Activated T-helper 1 cell treated with Interleukin-2 at 50 U/mL for 16 hours (primary cell): ENCODE data around the gene PCK2.

Source experiments
- DNase-seq: peaks from one replicate; pipeline ENCODE4 v3.0.0-alpha.2; 2020; ENCODE audit warnings: low read depth

PCK2 gene

DNA sequence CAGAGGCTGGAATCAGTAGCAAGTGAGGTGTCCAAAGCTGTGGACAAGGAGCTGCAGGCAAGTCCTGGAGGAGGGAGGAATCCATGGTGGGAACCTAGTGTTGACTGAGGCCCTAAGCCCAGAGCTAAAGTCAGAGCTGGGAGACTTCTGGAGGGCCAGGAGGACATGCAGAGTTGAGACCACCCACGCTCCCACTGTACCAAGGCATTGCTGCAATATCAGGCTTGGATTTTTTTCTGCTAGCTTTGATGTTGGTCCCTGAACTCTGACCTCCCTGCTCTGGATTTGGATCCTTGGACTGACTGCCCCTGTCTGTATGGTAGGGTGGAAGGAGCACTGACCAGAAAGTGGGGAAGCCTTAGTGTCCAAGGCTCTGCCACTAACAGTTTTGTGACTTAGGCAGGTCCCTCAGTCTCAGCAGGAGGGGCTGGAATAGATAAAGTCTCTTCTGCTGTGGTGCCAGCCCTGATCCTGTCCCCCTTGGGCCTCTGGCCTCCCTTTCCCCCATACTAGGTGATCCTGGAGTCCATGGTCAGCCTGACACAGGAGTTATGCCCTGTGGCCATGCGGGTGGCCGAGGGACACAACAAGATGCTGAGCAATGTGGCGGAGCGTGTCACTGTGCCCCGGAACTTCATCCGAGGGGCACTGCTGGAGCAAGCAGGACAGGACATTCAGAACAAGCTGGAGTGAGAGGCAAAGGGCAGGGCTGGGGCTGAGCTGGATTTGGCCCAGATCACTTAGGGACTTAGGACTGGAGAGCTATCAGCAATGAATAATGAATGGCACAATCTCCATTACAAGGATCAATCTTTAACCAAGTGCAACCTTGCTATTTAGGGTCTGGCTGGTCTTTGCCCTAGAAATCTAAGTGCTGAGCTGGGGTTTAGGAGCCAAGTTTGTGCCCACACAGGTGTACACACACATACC lies 32.9 kb upstream of the PCK2 start:
- DNase-seq: no peak

DNA sequence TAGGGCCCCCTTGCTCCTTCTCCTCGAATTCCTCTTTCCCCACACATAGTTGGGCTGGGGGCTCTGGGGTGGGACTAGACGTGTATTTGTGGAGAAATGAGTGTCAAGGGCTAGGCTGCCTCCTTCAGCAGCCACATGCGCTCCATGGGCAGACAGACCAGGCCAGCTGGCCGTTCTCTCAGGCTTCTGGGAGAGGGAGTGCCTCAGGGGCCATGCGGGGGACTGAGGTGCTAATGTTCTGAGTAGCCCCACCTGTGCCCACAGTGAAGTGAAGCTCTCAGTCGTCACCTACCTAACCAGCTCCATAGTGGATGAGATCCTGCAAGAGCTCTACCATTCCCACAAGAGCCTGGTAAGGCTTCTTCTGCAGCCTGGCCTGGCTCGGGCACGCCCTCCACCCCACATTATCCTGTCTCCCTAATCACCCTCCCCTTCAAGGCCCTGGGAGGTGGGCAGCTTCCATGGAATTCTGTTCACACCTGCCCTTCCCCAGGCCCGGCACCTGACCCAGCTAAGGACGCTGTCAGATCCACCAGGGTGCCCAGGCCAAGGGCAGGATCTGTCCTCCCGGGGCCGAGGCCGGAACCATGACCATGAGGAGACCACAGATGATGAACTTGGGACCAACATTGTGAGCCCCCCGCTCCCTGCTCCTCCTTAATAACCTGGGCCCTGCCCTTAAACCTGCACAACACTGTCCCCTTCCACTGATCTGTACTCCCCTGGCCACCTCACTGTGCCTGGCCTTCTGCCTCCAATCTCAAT lies 31.7 kb upstream of the PCK2 start:
- no peak for DNase-seq

DNA sequence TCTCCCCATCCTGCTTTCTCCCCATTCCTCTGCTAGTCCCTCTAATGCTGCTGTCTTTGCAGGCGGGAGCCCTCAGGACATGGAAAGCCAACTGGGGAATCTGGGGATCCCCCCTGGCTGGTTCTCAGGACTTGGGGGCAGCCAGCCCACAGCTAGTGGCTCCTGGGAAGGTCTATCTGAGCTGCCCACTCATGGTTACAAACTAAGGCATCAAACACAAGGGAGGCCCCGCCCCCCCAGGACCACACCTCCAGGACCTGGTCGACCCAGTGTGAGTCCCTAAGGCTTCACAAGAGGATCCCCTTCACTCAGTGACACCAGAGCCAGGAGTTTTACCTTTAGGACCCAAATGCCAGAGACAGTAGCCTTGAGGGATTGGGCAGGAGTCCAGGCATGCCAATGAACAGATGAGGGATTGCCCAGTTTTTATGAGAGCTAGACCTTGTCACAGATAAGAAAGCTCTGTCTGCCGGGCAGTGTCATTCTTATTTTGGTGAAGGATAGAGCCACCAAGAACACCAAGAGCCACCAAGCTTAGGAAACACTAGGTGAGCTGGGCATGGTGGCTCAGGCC lies 30.8 kb upstream of the PCK2 start:
- DNase-seq: no peak

DNA sequence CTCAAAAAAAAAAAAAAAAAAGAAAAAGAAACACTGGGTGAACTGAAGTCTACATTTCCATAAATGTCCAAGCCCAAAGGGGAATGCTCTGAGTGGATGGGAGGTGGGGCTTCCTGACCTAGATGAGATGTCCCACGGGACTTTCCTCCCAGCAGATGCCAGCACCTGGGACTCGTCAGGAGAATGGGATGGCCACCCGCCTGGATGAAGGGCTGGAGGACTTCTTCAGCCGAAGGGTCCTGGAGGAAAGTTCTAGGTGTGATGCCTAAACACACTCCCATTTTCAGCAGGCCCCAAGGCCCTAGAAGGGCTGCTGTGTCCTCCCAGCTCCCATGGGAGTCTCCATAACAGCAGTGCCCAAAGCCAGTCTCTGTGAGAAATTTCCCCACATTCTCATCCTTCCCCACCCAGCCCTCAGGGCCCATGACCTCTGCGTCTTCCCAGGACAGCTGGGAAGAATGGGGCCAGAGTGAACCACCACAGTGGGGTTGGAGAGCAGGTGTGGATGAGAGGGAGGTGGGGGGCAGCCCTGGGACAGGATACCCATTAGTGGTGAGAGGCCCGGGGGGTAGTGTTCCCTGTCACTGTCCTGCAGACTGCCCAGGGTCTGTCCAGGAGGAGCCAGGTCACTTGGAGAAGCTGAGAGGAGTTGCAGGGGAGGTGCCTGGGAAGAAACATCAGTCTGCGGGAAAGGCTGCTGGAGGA lies 29.9 kb upstream of the PCK2 start:
- no peak for DNase-seq

DNA sequence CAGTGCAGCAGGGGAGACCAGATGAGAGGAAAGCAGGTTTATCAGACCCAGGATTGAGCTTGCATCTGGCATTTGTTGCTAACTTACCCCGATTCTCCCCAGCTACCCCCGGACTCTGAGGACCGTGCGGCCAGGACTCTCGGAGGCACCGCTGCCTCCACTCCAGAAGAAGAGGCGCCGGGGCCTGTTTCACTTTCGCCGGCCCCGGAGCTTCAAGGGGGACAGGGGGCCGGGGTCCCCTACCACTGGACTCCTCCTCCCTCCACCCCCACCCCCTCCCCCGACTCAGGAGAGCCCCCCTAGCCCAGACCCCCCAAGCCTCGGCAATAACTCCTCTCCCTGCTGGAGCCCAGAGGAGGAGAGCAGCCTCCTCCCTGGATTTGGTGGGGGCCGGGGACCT lies 29.3 kb upstream of the PCK2 start:
- DNase-seq: no peak

DNA sequence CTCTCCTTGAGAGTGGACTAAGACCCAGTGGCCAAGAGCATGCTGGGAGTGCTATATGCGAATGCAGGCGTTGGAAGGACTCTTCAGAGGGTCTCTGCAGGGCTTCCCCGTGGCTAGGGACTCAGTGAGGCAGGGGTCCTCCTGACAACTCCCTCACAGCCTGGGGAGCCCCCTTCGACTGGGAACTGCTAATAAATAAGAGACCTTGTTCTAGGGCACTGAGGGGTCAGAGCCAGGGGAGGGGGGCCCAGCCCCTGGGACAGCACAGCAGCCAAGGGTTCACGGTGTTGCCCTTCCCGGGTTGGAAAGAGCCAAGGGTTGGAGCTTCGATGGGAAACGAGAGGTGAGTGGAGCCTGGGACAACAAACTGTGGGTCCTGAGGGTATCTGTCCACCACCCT lies 28.7 kb upstream of the PCK2 start:
- no peak for DNase-seq

DNA sequence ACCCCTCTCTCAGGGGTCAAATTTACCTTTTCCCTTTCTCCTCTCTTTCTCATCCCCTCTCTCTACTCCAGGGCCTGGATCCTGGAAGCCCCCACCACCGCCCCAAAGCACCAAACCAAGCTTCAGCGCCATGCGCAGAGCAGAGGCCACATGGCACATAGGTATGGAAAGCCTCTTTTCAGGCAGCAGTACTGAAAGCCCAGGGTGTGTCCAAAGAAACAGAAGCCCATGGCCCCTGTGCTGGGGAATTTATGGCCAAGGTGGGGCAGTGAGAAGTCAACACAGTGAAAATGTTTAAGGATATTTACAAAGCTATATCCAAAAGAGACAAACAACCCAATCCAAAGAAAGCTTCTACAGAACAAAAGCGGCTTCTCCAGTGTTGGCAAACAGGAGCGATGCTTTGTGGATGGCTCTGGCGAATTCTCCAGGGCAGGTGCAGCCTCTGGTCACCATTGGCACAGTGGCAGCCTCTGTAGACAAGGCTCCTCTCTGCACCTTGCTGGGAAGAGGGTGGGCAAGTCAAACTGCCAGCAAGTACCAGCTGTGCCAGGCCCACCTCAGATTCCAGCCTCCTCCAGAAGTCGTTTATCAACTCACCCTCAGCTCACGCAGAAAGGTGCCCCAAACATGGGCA lies 27.5 kb upstream of the PCK2 start:
- no peak for DNase-seq

DNA sequence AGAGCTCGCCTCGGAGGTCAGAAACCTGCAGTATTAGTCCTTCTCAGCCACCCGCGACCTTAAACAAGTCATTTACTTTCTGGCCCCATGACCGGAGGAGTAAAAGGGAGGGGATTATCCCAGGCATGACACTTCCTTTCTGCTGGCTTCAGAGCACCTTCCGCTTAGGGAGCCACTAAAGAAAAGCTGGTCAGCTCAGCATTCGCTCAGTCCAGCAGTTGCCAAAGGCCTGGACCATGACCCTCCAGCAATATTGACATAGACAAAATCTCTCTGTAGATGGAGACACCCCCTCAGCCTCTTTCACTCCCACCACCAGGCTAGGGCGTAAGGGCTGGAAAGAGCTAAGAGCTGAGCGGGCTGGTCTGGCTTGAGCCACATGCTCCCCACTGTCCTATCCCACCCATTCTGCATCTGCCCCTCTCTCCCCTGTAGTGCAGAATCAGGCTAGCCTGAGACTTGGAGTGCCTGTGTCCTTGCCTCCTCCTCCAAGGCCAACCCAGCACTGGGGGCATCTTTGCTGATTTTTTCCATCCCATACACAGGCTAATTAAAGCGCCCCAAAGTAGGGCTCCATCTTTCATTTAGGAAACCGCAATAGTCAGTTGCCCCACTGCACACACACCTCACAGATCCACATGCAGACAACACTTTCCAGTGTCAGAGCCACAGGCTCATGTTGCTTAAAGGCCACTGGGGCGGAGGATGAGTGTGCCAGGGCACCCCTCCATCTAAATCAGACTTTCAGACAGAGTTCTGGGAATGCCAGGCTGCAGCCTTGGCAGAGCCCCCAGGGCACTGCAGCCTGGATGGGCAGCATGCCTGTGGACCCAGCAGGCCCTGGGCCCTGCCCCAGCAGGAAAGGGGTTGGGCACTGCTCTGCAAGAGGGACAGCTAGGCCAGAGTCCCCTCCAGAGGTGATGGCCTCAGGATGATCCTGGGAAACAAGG lies 26.7 kb upstream of the PCK2 start:
- DNase-seq: no peak

DNA sequence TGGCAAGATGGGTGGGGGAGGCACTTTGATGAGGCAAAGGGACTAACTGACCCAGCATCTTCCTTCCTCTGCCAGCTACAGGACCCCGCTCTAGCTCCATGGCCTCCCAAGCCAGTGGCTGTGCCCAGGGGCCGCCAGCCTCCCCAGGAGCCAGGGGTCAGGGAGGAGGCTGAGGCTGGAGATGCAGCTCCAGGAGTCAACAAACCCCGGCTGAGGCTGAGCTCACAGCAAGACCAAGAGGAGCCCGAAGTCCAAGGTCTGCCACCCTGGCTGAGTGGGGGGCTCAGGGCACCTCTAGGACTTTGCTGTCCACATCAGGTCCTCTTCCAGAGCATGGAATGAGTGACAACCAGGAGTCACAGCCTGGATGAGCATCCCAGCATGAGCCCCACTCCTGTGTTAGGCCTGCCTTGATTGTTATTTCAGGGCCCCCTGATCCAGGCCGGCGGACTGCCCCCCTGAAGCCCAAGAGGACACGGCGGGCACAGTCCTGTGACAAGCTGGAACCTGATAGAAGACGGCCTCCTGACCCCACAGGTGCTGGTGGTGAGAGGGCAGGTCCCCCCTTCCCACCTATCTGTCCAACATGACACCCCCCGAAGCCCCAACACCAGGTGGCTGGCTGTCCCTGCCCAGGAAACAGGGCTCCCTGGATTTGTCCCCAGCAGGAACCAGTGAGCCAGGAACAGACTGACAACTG lies 25.2 kb upstream of the PCK2 start:
- DNase-seq: no peak

DNA sequence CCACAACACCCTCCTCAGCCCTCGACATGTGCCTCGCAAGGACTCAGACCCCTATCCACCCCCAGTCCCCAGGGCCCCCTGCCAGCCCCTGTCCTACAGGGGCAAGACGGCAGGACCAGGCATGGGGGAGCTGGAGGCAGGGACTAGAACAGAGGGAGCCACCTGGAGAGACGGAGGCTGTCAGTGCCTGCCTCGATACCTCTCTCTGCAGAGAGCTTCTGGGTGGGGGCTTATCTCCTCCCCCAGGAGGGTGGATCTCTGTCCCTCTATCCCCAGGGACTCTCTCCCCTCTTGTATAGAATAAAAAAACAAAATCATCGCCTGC lies 24.7 kb upstream of the PCK2 start:
- no peak for DNase-seq

DNA sequence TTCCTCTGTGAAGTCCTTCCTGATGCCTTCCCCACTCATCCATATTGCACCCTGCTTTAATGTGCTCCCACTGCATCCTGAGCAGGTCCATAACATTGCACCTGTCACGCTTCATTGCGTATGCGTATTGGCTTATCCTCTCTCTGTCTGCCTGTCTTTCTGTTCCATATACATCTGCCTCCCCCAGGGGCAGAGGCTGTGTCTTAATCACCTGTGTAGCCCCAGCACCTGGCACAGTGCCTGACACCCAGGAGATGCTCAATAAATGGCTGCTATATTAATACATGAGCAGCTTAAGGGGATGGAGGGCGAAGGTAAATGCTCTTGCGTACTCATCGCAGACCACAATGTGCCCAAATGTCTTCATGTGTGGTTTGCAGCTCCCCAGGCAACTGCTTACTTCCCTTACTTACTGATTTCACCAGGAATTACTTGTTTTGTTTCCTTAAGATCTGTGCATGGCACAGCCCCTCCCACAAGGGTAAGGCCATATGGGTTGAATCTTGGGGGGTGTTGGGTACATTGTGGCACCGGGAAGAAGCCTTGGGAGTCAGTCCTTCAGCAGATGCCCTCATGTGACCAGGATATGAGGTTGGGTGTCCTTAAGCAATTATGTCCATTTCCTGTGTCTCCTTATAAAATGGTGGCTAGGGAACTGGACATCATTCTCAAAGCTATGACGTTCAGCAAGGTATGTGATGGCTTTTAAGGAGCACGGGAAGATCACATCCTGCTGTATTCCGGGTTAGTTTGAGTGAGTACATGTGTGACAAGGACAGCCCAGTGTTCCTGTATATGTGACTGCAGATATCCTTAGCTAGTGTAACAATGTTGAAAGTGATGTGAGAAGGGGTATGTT lies 23.6 kb upstream of the PCK2 start:
- DNase-seq: no peak

DNA sequence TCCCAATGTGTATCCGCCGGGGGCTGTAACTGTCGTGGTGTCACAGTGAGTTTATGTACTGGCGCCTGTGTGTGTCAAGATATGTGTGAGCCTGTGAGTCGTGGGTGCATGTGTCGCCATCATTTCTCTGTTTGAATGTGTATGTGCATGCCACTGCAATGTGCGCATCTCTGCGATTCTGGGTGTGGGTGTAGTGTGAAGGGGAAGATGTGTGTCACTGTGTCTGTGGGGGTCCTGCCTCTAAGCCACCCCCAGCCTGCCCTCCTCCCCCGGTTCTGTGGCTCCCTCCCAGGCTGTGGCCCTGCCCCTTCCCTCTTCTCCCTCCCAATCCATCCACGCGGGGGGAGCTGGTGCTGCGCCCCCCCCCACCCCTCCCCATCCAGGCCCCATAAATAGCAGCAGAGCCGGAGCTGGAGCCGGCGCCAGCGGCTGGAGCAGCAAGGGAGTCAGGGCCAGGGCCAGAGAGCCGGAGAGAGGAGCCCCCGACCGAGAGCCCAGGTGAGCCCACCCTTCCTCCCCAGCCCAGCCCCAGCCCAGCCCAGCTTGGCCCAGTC lies 22.9 kb upstream of the PCK2 start, which contains the start of gene CPNE6:
CPNE6 (plus strand) TSS at position 419 of the 554 bp plus-strand sequence. CDS start 1,375 bp downstream, outside the sequence.
- no peak for DNase-seq

DNA sequence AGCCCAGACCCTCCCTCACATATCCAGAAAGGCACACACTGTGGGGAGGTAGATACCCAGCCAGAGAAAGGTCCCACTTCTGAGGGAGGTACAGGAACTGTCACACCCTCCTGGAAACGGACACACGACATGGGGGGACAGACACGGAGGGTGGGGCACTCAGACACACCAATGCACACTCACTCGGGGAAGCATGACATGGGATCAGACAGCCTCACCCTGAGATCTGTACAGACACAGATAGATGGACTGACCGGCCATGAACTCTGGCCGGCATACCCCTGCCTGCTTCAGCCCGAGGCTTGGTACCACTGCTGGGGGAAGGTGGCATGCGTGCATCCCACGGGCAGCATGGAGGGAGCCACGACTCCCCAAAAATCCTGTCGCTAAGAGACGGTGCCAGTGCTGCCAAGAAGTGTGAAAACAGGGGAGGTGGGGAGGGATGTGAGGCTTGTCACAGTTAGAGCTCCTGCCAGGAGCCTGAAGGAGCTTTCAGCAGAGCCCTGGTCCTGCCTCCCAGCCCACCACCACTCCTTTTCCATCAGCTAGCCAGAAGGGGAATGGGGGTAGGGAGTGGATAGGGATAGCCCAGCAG lies 22.2 kb upstream of the PCK2 start:
- DNase-seq: no peak

DNA sequence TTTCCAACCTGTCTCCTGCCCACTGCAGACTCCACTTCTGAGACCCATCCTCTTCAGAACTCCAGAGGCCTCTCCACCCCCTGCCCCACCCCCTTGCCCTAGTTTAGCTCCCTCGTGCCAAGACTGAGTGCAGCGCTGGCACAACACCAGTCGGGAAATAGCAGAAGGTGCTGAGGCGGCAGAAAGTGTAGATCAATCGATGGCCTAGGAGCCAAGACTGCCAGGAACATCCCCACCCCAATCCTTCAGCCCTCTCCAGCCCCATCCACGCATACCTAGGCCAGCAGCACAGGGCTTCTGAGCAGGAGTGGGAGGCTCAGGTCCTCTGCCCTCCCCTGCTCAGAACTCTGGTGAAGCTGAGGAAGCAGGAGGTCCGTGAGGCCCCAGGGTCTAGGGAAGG lies 21.7 kb upstream of the PCK2 start:
- no peak for DNase-seq

DNA sequence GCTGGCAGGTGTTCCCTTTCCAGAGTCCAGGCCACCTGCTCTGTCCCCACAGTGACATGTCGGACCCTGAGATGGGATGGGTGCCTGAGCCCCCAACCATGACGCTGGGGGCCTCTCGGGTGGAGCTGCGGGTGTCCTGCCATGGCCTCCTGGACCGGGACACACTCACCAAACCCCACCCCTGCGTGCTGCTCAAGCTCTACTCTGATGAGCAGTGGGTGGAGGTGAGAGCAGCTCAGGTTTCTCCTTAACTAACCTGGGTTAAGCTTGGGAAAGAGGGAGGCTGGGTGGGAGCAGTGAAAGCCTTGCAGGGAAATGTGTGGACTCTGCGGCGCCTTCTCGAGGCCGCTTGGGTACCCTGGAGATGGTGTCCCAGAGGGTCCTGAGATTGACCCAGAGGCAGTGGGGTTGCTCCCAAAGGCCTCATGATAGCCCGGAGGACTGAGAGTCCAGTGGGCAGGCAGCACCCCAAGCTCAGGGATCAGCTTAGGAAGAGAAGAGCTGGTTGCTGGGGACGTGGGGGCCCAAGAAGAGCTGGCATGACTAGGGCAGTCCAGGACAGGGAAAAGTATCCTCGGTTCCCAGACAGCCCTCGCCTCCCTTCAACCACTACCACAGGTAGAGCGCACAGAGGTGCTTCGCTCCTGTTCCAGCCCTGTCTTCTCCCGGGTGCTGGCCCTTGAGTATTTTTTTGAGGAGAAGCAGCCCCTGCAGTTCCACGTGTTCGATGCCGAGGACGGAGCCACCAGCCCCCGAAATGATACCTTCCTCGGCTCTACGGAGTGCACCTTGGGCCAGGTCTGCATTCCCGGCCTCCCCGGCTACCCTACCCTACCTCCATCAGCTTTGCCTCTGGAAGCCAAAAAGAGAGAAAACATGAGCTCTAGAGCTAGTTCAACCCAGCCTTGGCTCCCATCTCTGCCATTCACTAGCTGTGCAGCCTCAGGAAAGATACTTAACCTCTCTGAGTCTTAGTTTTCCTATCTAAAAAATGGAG lies 20.9 kb upstream of the PCK2 start:
- DNase-seq: no peak

DNA sequence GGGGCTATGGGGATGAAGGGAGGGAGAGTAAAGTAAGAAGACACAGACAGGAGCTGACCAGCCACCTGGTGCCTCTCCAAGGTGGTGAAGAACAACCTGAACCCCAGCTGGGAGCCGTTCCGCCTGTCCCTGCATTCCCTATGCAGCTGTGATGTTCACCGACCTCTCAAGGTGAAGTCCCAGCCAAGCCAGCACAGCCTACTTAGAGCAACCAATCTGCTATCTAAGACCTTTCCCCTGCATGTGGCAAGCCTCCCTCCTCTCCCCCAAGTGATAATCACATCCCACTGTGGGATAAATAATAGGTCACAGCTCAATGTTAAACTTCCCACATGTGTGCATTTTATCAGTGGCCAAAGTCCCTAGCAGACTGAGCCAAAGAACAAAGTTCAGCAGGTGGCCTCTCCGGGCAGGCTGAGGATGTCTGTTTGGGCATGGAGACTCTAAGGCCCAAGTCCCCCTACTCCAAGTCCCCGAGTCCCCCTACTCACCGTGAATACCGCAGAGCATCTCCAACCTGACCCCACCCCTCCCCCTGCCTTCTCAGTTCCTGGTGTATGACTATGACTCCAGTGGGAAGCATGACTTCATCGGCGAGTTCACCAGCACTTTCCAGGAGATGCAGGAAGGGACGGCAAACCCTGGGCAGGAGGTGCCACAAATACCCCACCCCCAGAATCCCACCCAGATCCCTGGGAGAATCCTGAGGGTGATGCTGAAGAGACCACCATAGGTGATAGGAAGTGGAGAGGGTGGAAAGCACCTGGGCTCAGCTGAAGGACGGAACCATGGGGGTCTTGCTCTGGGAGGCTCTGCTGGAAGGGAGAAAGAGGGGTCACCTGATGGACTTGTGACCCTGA lies 19.3 kb upstream of the PCK2 start:
- DNase-seq: no peak
